ENCODE data around the gene LUC7L3.
"Not testable (repeated sequence)": the region's sequence is repeated elsewhere in the genome, so short reads cannot be mapped to it uniquely, and the experiment has no call there.

- not testable (repeated sequence) for TF ChIP-seq ZNF768 (tag by site-specific recombination; IDR thresholded peaks at IDR 0.05); PBX3 (CRISPR knock-in tag; IDR thresholded peaks at IDR 0.05); CTCF (tag by site-specific recombination; IDR thresholded peaks at IDR 0.05); YY1 (tag by site-specific recombination; IDR thresholded peaks at IDR 0.05)
Observed at GRCh38 chr17:50724622-50725021, 5.2 kb downstream of the LUC7L3 start.
